Mucosa of descending colon (tissue), 3 donors: ENCODE measurements around the gene TRHDE. TPM values are rescaled to one million over a fixed set of nuclear protein-coding genes. Genes with fewer than 3 reads are reported as not detected.

Experiments
- ATAC-seq: fragments of 200-7000 bp; cut with Tn5 transposase; one replicate; pipeline ENCODE4 v1.9.1; 2020; ENCODE audit warnings: mild to moderate bottlenecking, moderate library complexity
- DNase-seq, 3 donors: peaks; one replicate each; pipeline ENCODE4 v3.0.0-alpha.2; 2020
- H3K36me3 ChIP-seq: fragments of 200-600 bp; one replicate; pipeline ENCODE4 v1.8.0; 2021; ENCODE audit warnings: low read depth, mild to moderate bottlenecking
- H3K4me1 ChIP-seq: fragments of 200-600 bp; one replicate; pipeline ENCODE4 v1.8.0; 2021; ENCODE audit warnings: low read depth, mild to moderate bottlenecking
- H3K4me3 ChIP-seq: fragments of 200-600 bp; one replicate; pipeline ENCODE4 v1.8.0; 2021; ENCODE audit warnings: mild to moderate bottlenecking
- H3K9me3 ChIP-seq: fragments of 200-600 bp; one replicate; pipeline ENCODE4 v1.8.0; 2021; ENCODE audit warnings: mild to moderate bottlenecking
- intact Hi-C, 2 donors: fragments of 100-400 bp; cut with DNase I in 1 of 2; cut with micrococcal nuclease in 1 of 2; formaldehyde crosslinking; loops; one replicate each; pipeline versions ENCODE4 v1.11.0 to v1.11.1; 2022; cut with DNase I, micrococcal nuclease
- total RNA-seq, 3 donors: library from RNA; stranded (reverse); fragmentation: NEBNext Ultra II Directional in 2 of 3; extraction: Animal tissue kit (Norgen Biotek cat#: 25700) in 2 of 3; gene quantifications; one replicate each; pipeline versions ENCODE4 v1.2.1 to v1.2.4, GENCODE V29; 2021 to 2023
- TF ChIP-seq, protein P1 (sequence below): fragments of 200-600 bp; IDR thresholded peaks from one replicate; pipeline ENCODE4 v1.8.0; 2022; ENCODE audit warnings: antibody characterized with exemption, mild to moderate bottlenecking
- donor health status: DM: no; HTN: no; CAD: no; lungs with moderate emphysema.
- donor health status: DM: no; HTN: no; CAD: no.
- donor health status: DM: no; HTN: yes; CAD: no.

TRHDE gene
- total RNA-seq, 3 donors from 2014 or later = 4.7 to 11.2 (median 6.2) TPM

DNA sequence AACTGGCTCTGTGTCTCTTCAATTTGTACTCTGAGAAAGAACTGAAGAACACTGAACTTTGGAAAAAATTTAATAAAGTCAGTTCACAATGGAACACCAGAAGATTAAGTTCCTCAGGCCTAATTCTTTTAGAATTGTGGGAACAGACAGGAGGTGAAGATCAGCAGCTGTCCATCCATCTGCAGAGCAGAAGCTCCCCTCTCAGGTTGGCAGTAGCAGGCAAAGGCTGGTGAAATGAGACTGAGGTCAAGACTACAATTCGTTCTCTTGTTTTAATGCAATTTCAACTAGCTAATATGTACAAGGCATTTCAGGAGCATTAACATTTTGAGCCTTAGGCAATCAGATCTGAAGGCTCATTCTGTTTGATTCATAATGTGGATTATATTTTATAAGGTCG is 10.3 kb upstream of the TRHDE start:
- no peak overlapping the region for H3K4me3 ChIP-seq
- no peaks in the 10 kb centered on the region for H3K4me1 ChIP-seq
- no peak for ATAC-seq
- TF ChIP-seq, protein P1, sequence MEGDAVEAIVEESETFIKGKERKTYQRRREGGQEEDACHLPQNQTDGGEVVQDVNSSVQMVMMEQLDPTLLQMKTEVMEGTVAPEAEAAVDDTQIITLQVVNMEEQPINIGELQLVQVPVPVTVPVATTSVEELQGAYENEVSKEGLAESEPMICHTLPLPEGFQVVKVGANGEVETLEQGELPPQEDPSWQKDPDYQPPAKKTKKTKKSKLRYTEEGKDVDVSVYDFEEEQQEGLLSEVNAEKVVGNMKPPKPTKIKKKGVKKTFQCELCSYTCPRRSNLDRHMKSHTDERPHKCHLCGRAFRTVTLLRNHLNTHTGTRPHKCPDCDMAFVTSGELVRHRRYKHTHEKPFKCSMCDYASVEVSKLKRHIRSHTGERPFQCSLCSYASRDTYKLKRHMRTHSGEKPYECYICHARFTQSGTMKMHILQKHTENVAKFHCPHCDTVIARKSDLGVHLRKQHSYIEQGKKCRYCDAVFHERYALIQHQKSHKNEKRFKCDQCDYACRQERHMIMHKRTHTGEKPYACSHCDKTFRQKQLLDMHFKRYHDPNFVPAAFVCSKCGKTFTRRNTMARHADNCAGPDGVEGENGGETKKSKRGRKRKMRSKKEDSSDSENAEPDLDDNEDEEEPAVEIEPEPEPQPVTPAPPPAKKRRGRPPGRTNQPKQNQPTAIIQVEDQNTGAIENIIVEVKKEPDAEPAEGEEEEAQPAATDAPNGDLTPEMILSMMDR = no peak
- H3K36me3 ChIP-seq = no peaks in the 10 kb centered on the region
- intact Hi-C loops = no loop called here
- H3K9me3 ChIP-seq = no peaks in the 10 kb centered on the region
- no peak for DNase-seq

DNA sequence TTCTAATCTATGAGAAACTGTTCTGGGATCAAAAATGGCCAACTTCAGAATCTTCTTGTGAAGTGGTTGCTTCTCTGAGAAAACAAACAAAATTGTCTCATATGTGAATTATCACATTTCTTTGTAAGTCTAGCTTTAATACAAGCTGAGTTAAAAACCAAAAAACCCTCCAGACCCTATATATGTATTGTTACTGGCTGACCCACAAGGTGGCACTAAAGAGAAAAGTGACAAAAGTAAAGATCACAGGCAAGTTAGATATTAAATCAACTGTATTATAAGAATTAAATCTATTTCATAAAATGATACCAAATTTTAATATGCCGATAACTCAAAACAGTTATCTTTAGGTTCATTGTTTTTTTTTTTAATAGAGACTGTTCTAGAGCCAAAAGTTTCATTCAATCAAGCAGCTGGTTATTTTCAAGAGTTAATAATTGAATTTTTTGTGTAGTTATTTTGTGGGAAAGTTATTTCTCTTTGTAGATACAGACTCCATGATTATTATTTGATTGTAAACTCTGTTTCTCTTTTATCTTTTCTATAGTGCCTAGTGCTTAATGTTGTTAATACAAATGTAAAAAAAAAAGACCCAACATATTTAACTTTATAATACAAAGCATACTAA is 7.5 kb upstream of the TRHDE start:
- Histone ChIP-seq H3K4me1 (no peaks in the 10 kb centered on the region), H3K4me3 (no peak overlapping the region), H3K36me3 (no peaks in the 10 kb centered on the region), H3K9me3 (no peaks in the 10 kb centered on the region)
- DNase-seq = no peak
- TF ChIP-seq, protein P1 = no peak
- ATAC-seq = no peak
- intact Hi-C loops = no loop called here

DNA sequence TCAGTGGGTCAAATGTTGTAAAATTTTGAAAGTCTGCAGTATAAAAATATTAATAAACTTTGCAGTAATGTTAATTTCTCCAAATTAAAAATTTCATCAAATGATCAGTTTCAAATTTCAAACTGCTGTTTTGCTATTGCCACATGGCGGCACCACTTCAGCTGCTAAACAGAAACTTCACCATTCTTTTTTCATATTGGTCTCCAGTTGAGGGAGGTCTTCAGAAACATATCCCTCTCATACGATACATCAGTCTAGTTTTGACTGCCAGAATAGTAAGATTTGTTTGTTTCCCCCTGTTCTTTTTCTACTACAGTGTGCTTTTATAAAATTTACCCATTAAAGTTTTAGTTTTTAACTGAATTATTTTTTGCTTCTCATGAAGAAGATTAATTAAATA is 4.2 kb upstream of the TRHDE start:
- Histone ChIP-seq H3K9me3 (no peaks in the 10 kb centered on the region), H3K4me1 (no peaks in the 10 kb centered on the region), H3K4me3 (no peak overlapping the region), H3K36me3 (no peaks in the 10 kb centered on the region)
- ATAC-seq = no peak
- DNase-seq = no peak
- intact Hi-C loops = no loop called here
- TF ChIP-seq, protein P1 = no peak

DNA sequence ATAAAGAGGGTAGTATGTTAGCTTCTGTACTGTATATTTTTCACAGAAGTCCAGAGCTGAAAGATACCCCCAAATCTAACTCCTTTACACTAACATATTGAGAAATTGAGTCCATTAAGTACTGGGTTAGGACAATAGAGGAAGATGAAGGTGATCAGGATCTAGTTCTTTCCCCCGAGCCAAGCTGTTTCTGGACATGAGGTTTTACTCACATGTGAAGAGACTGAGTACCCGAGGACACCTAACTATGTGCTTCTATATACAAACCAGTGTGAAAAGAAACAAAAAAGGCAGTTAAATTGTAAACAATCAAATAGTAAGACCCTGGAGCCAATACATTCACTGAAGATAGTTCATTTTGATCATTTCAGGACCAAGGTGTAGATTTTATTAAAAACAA is 3.8 kb upstream of the TRHDE start:
- TF ChIP-seq, protein P1 = no peak

DNA sequence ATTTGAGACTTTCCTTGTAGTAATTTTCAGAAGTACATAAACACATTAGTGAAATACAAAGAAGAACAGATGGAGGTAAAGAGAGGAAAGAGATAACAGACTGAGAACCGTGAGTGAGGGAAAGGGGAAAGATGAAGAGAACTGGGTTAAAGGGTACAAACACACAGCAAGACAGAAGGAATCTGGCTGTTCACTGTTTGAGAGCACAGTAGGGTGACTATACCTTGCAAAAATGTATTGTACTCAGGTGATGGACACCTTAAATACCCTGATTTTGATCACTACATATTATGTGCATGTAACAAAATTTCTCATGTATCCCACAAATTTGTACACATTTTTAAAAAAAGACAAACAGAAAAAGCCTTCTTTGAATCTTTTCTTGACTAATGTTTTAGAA is 2.7 kb upstream of the TRHDE start:
- intact Hi-C loops = no loop called here
- no peaks in the 10 kb centered on the region for H3K36me3 ChIP-seq
- H3K4me3 ChIP-seq = no peak overlapping the region
- no peaks in the 10 kb centered on the region for H3K4me1 ChIP-seq
- no peaks in the 10 kb centered on the region for H3K9me3 ChIP-seq
- ATAC-seq = no peak
- no peak for DNase-seq
- TF ChIP-seq, protein P1 = no peak

More for the DNA sequence above, 3.8 kb upstream of the TRHDE start:
- no peaks in the 10 kb centered on the region for H3K4me1 ChIP-seq
- no peak for ATAC-seq
- H3K9me3 ChIP-seq = no peaks in the 10 kb centered on the region
- H3K36me3 ChIP-seq = no peaks in the 10 kb centered on the region
- intact Hi-C loops = no loop called here
- no peak for DNase-seq
- H3K4me3 ChIP-seq = no peak overlapping the region

DNA sequence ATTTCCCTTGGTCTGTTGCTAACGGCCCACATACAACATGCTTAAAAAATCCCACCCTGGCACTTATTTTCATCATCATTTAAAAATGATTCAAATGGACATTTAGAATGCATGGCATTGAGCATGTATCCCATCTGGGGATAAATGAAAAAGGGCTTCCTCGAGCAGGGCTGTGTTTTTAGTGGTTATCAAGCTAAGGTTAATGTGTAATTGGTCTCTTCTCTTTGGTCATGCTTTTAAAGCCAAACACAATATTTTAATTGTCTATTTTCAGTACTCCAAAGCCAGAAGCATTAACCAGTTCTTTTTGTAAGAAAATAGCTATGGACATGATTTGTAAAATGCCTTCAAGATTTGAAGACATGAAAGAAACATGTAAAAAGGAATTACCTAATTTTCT is 1.9 kb upstream of the TRHDE start:
- TF ChIP-seq, protein P1 = no peak
- Histone ChIP-seq H3K9me3 (no peaks in the 10 kb centered on the region), H3K4me3 (no peak overlapping the region), H3K4me1 (no peaks in the 10 kb centered on the region), H3K36me3 (no peaks in the 10 kb centered on the region)
- intact Hi-C loops = no loop called here
- ATAC-seq (no peak), DNase-seq (no peak)
